GM21515 (cell line): ENCODE data around the gene TNFRSF12A.

Experiments
- ATAC-seq: cut with Tn5 transposase; IDR thresholded peaks from one replicate; pipeline ENCODE4 v1.9.1; 2021; ENCODE audit not compliant: unreplicated experiment

TNFRSF12A gene

DNA sequence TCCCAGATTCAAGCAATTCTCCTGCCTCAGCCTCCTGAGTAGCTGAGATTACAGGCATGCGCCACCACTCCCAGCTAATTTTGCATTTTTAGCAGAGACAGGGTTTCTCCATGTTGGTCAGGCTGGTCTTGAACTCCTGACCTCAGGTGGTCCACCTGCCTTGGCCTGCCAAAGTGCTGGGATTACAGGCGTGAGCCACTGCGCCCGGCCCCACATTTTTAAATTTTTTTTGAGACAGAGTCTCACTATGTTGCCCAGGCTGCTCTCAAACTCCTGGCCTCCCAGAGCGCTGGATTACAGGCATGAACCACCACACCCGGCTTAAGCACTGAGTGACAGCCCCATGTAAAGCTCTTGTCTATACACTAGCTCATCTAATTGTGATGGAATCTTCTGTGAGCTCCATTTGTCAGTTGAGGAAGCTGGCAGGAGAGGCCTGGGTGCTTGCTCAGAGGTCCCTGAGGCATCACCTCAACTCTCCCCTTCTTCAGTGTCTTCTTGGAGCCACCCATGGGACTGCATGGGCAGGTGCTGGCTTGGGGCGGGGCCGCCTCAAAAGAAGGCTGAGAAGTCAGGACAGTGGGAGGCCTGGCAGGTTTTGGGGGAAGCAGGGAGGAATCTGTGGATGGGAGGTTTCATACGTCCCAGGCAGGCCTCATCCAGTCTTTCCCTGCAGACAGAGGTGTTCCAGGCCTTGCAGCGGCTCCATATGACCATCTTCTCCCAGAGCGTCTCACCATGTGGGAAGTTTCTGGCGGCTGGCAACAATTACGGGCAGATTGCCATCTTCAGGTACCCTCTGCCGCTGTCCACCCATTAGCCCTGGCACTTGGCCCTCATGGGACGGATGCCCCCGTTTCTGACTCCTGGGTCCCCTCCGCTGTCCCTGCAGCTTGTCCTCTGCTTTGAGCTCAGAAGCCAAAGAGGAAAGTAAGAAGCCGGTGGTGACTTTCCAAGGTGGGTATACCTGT is 5.1 kb downstream of the TNFRSF12A start:
- ATAC-seq: no peak

- no peak for ATAC-seq
These were observed 5.8 kb downstream of the TNFRSF12A start for GRCh38 chr16:3026003-3026378.

GRCh38 chr16:3026609-3027488 is 6.7 kb downstream of the TNFRSF12A start:
- ATAC-seq: no peak

DNA sequence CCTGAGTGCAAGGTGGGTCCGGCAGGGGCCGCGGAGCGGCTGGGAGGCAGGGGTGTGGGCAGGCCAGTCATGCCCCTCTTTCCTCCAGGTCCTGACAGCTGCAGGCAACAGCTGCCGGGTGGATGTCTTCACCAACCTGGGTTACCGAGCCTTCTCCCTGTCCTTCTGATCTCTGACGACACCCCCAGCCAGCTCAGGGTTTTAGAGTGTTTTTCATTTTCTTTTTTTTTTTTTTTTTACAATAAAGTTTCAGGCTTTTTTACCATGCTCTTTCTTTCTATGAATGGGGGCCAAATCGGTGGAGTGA is 7.3 kb downstream of the TNFRSF12A start:
- no peak for ATAC-seq

DNA sequence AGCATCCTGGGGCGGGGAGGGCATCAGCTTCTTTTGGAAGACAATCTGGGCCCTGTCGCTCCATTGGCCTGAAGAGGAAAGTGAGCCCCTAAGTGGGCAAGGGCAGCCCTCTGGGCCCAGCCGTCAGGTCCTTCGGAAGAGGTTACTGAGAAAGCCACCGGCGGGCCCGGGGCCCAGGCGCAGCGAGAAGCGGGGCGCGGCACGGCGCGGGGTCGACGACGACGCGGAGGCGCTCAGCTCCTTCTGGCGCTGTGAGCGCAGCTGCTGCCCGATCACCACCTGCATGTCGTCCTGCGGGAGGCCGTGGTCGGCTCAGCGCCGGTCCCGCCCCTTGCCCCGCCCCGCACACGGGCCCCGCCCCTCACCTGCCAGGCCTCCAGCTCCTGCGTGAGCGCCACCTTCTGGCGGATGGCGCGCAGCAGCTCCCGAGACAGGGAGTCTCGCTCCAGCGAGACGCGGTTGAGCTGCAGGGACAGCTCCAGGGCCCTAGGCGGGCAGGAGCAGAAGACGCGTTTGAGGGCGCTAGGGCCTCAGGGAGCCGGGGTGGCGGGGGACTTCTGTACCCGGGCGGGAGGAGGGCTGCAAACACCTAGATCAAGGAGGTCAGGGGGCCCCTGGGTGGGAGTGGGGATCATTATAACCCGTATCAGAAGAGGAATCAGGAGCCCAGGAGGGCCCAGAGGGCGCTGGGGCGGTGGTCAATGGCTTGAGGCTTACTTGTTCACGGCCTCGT is 8.0 kb downstream of the TNFRSF12A start:
- no peak for ATAC-seq

- no peak for ATAC-seq
These were observed 8.7 kb downstream of the TNFRSF12A start for GRCh38 chr16:3028716-3029319.

GRCh38 chr16:3029491-3030221 is 9.5 kb downstream of the TNFRSF12A start:
- ATAC-seq: no peak

DNA sequence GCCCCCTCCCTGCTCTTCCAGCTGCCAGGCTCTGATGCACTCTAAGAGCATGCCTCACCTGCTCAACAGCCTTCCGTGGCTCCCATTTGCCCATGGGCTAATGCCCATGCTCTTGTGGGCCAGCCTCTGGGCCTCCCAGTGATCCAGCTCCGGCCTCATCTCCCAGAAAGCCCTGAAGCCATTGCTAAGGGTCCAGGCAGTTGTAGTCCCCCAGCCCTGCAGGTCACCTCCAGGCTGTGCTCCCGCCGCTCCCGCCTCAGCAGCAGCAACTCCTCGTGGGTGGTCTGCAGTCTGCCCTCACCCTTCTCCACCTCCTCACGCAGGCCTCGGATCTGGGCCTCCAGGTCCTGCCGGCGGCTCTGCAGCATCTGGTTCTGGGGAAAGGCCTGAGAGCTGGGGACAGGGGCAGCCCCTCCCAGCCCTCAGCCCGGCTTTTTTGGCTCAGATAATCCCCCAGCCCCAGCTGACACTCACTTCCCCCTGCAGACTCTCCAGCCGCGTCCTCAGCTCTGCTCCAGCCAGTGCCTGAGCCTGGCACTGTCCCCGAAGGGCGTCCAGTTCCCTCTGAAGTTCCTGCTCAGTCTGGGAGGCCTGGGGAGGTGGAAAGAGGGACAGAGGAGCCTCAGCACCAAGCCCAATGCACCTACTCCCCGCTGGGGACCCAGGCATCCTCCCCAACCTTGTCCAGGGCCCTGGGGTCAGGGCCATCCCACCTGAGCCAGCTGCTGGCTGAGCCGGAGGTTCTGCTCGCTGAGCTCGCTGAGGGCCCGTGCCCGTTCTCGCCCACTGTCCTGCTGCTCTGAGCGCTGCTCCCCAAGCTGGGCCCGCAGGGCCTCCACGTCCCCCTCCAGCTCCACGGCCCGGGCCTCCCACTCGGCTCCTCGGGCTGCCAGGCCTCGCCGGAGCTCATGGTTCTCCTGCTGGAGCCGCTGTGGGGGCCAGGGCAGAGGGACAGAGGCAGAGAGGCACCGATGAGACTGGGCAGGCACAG is 10.3 kb downstream of the TNFRSF12A start:
- no peak for ATAC-seq

DNA sequence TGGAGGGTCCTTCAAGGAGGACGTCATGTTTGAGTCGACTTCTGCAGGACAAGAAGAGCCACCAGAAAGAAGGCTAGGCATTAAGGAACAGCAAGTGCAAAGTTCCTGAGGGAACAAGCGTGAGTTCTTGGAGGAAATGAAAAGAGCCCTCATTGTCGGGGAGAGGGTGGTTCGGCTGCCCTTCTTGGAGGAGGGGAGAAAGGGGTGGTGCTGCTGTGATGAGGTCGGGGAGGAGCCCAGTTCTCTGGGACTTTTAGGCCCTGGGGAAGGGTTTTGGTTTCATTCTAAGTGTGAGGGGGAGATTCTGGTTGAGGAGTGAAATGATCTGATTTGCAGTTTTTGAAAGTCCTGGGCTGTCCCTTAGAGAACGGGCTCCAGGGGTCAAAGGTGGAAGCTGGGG is 12.5 kb downstream of the TNFRSF12A start:
- no peak for ATAC-seq

DNA sequence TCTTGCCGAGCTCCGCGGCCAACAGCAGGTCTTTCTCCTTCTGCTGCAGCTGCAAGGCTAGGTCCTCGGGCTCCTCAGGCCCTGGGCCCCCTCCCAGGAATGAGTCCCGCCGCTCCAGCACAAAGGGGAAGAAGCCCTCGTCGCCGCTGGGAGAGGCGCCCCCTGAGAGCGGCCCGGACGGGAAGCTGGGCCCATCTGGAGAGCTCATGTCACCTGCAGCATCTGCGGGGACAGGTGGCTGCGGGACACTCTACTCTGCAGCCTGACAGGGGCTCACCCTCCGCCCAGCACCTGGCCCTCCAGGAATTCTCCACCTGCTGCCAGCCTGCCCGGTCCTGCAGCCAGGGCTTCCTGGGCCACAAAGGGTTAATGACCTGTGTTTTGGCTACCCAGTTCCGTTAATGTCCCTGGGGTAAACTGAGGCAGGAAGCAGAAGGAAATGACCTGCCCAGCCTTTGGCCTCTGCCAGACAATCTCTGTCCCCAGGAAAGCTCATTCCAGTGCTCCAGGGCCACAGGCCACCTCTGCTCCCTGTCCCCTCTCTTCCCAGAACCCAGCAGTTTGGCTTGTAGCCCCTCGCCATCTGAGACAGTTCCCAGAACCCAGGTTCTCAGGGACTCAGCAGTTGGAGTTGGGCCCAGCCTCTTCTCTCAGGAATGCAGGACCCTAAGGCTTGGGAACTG is 15.3 kb downstream of the TNFRSF12A start:
- no peak for ATAC-seq

DNA sequence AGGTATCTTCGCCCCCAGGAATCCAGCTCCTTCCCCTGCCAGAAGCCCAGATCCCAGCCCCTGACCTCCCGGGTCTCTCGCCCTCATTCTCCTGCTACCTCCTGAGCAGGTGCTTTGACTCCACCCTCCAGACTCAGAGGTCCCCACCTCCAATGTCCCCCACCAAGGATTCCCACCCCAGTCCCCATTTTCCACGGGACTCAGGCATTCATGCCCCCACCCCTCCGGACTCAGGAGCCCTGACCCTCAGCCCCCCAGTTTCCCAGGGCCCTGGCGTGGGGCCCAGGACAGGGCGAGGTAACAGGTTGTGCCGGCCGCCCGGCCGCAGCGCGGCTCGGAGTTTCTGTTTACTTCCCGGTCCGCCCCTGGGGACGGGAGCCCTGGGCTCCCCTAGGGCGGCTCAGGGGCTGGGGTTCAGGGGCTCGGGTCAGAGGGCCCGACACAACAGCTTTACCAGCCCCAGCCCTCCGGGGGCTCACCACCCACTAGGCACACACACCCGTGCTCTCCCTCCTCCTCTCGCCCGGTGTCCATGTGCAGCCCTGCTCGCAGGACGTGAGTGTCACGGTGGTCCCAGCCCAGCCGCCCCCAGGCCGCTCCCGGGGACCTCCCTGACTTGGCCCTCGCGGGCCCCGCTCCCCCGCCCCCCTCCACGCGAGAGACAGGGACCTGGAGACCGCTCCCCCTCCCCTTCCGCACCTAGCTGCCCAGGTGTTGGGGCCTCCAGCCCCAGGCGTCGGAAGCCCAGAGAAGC is 16.0 kb downstream of the TNFRSF12A start:
- no peak for ATAC-seq

GRCh38 chr16:3036726-3037315 is 16.7 kb downstream of the TNFRSF12A start, which contains the start of gene BICDL2:
Gene BICDL2, minus strand, starts transcription at chr16:3036944. Its CDS starts 1,448 bp downstream, at chr16:3035496.
- ATAC-seq: no peak

- no peak for ATAC-seq
These were observed 18.1 kb downstream of the TNFRSF12A start for GRCh38 chr16:3038256-3038655.

DNA sequence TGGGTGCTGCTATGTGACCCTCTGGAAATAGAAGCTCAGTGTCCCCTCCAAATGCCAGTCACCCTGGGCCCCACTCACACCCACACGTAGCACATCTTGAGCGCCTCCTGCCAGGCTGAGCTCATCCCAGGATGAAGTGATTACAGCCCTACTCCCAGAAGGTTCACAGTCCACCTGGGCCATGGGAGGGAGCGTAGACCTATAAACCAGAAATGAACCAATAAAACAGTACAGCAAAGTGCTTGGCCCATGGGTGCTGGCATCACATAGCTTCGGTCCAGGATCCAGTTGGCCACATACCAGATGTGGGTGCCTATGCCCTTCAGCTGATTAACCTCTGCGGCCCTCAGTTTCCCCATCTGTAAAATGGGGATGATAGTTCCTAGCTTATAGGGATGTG is 18.7 kb downstream of the TNFRSF12A start:
- no peak for ATAC-seq

GRCh38 chr16:3042376-3042775 is 22.2 kb downstream of the TNFRSF12A start:
- ATAC-seq: no peak

- ATAC-seq: no peak
These were observed 24.5 kb downstream of the TNFRSF12A start for GRCh38 chr16:3044708-3045107.
